ENCODE measurements around the gene SCFD2. TPM values are rescaled to one million over a fixed set of nuclear protein-coding genes. Genes with fewer than 3 reads are reported as not detected.
A peak's percentile ranks its signal among the peaks of the same experiment; 100 is the strongest.

SCFD2 gene
- total and polyA plus RNA-seq, 4 donors: 5.2 to 28.7 (median 16.4) TPM

DNA sequence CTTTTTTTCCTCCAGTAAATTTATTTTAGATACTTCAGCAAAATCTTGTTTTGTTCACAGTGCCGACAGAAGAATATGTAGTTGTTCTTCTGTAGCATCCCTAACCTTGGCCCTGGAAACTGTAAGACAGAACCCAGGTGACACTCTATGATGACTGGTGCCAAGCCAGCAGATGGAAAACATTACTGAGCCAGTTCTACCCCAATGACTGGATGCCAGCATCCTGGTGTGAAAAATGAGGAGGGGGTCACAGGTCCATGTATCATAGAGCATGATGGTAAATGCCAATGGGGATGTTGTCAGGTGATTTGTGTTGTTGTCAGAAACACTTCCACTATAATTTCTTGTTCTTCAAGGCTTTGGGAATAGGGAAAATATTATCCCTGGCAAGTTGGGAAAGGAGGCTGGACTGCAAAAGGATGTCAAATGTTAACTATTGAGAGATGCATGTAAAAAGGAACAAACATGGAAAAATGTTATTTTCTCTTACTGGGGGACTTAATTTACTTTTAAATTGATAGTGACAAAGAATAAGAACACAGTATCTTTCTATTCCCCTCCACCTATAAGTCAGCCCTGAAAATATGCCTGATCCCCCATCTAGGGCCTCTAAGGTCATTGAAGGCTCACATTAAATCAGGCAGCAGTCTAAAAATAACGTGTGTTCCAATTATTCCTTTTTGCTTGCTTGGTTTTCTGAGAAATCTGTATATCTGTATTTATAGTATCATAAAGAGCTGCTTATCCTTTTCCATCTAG lies 343.9 kb downstream of the SCFD2 start:
- whole genome bisulfite sequencing, 2 donors: 89 to 92% methylated on average over 2 of the region's 2 CpGs
- peak in 1 of 3 donors; percentile 27 for DNase-seq

DNA sequence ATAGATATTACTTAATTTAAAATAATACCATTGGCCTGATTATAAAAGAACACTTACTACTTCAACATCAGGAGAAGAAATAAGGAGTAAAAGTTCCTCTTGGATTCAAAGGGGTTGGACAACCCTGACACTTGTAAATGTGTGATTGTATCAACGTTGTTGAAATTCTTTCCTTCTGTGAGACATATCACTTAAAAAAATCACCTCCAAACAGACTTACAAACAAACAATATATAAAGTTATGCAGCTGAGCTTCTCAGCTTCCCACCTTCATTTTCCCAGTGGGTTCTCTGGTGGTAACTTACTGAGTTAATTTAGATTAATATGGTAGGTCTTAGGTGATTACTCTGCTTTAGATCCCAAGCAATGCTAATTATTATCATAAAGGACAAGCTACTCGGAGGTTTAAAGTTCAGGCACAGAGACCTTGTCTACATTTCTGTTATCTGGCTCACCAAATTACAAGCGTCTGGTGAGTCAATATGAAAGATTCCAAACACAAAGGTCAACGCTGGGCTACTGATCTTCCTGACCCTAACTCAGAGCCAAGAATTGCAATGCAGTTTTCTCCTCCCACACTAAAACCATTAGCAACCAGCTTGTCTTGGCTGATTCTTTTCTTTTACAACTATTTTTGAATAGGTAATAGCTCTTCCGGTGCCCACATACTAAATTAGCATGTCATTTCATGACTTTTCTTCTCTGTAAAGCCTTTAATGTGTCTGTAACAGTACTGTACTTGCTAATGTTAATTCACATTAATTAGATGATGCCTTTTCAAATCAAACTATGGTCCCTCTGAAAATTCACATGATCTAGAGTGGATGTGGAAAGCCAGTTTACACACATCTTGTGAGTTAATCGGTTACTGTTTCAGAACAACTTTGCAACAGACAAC lies 346.1 kb downstream of the SCFD2 start:
- Histone ChIP-seq H3K9ac (ENCODE audit: insufficient read depth in 1 of 2, low read length in 2 of 2) (no peak overlapping the region), H3K9me3 (ENCODE audit: control insufficient read depth in 4 of 4, insufficient read depth in 3 of 4, low read length in 3 of 4) (no peaks in the 10 kb centered on the region), H3K27me3 (ENCODE audit: control insufficient read depth in 3 of 3, insufficient read depth in 3 of 3, low read length in 2 of 3) (no peaks in the 10 kb centered on the region), H3K4me1 (ENCODE audit: control insufficient read depth in 5 of 5, insufficient read depth in 5 of 5, low read length in 5 of 5) (peaks cover 0 to 32% (median 4%) of the 10 kb centered on the region in 5 donors), H3K27ac (ENCODE audit: low read depth in 1 of 2, low read length in 1 of 2) (no peak overlapping the region), H3K36me3 (ENCODE audit: control insufficient read depth in 4 of 4, insufficient read depth in 4 of 4, low read length in 4 of 4) (no peaks in the 10 kb centered on the region), H3K4me3 (no peak overlapping the region)
- ATAC-seq (ENCODE audit: insufficient read depth, low FRiP score) (no peak), DNase-seq (no peak)
- TF ChIP-seq, protein P1, sequence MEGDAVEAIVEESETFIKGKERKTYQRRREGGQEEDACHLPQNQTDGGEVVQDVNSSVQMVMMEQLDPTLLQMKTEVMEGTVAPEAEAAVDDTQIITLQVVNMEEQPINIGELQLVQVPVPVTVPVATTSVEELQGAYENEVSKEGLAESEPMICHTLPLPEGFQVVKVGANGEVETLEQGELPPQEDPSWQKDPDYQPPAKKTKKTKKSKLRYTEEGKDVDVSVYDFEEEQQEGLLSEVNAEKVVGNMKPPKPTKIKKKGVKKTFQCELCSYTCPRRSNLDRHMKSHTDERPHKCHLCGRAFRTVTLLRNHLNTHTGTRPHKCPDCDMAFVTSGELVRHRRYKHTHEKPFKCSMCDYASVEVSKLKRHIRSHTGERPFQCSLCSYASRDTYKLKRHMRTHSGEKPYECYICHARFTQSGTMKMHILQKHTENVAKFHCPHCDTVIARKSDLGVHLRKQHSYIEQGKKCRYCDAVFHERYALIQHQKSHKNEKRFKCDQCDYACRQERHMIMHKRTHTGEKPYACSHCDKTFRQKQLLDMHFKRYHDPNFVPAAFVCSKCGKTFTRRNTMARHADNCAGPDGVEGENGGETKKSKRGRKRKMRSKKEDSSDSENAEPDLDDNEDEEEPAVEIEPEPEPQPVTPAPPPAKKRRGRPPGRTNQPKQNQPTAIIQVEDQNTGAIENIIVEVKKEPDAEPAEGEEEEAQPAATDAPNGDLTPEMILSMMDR (IDR thresholded peaks at IDR 0.05; ENCODE audit: control extremely low read depth, extremely low read depth): no peak
- 62 to 81% methylated on average over 6 of the region's 6 CpGs for WGBS, 2 donors

More for the DNA sequence above, 343.9 kb downstream of the SCFD2 start:
- TF ChIP-seq, protein P1 (IDR thresholded peaks at IDR 0.05; ENCODE audit: control extremely low read depth, extremely low read depth): no peak
- no peaks in the 10 kb centered on the region for H3K36me3 ChIP-seq (ENCODE audit: control insufficient read depth in 4 of 4, insufficient read depth in 4 of 4, low read length in 4 of 4)
- H3K27ac ChIP-seq (ENCODE audit: low read depth in 1 of 2, low read length in 1 of 2): peak overlapping the region in 1 of 2 donors; percentile 60
- H3K27me3 ChIP-seq (ENCODE audit: control insufficient read depth in 3 of 3, insufficient read depth in 3 of 3, low read length in 2 of 3): no peaks in the 10 kb centered on the region
- peaks cover 0 to 38% (median 4%) of the 10 kb centered on the region in 5 donors for H3K4me1 ChIP-seq (ENCODE audit: control insufficient read depth in 5 of 5, insufficient read depth in 5 of 5, low read length in 5 of 5)
- no peak overlapping the region for H3K4me3 ChIP-seq
- peak overlapping the region in 1 of 2 donors; percentile 58 for H3K9ac ChIP-seq (ENCODE audit: insufficient read depth in 1 of 2, low read length in 2 of 2)
- ATAC-seq (ENCODE audit: insufficient read depth, low FRiP score): no peak
- no peaks in the 10 kb centered on the region for H3K9me3 ChIP-seq (ENCODE audit: control insufficient read depth in 4 of 4, insufficient read depth in 3 of 4, low read length in 3 of 4)

DNA sequence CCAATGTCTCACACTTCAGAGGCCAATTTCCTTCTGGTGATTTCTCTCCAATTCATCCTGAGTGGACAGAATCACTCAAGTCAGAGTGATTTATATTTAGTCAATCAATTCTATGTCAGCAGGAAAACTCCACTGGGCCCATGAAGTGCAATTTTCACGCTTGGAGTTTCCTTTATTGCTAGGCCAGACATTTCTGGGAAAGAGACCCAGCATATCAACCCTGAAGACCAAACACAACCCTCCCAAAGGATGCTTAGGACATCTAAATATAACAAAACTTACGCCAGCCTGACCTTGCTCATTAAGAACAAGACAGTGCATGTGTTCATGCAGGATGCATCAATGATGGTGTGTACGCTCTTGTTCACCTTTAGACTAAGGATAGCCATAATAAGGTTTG lies 347.4 kb downstream of the SCFD2 start:
- DNase-seq: no peak
- ATAC-seq (ENCODE audit: insufficient read depth, low FRiP score): no peak

More for the DNA sequence above, 347.4 kb downstream of the SCFD2 start:
- Histone ChIP-seq H3K9ac (ENCODE audit: insufficient read depth in 1 of 2, low read length in 2 of 2) (no peak overlapping the region), H3K4me3 (no peak overlapping the region), H3K27ac (ENCODE audit: low read depth in 1 of 2, low read length in 1 of 2) (no peak overlapping the region), H3K27me3 (ENCODE audit: control insufficient read depth in 3 of 3, insufficient read depth in 3 of 3, low read length in 2 of 3) (no peaks in the 10 kb centered on the region), H3K9me3 (ENCODE audit: control insufficient read depth in 4 of 4, insufficient read depth in 3 of 4, low read length in 3 of 4) (no peaks in the 10 kb centered on the region), H3K36me3 (ENCODE audit: control insufficient read depth in 4 of 4, insufficient read depth in 4 of 4, low read length in 4 of 4) (no peaks in the 10 kb centered on the region), H3K4me1 (ENCODE audit: control insufficient read depth in 5 of 5, insufficient read depth in 5 of 5, low read length in 5 of 5) (peaks cover 0 to 30% (median 4%) of the 10 kb centered on the region in 5 donors)
- WGBS, 2 donors: 97 to 98% methylated on average over 3 of the region's 3 CpGs
- TF ChIP-seq, protein P1 (IDR thresholded peaks at IDR 0.05; ENCODE audit: control extremely low read depth, extremely low read depth): no peak

Data from lung (tissue), 12 donors.